Measurements from ENCODE around the gene SCAMP1. TPM values are rescaled to one million over a fixed set of nuclear protein-coding genes. Genes with fewer than 3 reads are reported as not detected.

The SCAMP1 gene
- total RNA-seq, 1 experiment from 2014 or later: 36.0 TPM

DNA sequence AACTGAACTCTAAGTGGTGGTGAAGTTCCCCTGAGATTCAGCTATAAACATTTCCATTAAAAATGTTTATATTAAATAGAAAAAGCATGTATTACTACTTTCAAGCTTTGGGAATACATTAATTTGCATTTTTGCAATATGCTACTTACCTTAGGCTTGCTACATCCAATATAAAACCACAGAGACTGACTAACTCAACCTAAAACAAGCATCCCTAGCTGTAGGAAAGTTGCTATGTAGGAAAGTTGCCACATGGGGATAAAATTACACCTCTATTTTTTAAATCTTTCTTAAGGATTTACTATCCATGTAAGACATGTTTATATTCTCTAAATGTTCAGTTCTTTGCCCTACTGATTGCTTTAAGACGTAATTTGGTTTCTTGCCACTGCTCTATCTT, 12.8 kb downstream of the SCAMP1 start:
- no peak overlapping the region for H3K9ac ChIP-seq (ENCODE audit: extremely low read depth, insufficient read length, low read length)
- WGBS (ENCODE audit: extremely low coverage, insufficient read length, low lambda C conversion rate): no CpG with 5 or more reads among the region's 1 CpG
- H2BK20ac ChIP-seq (ENCODE audit: low read depth, low read length, poor library complexity, severe bottlenecking): no peak overlapping the region
- H3K23ac ChIP-seq (ENCODE audit: insufficient read length, low read depth, low read length): no peak overlapping the region
- H3K56ac ChIP-seq (ENCODE audit: insufficient read length, low read depth, low read length): no peak overlapping the region
- no peaks in the 10 kb centered on the region for H3K79me1 ChIP-seq (ENCODE audit: insufficient read depth, low read depth, low read length, poor library complexity, severe bottlenecking)
- no peak overlapping the region for H3K18ac ChIP-seq (ENCODE audit: insufficient read length, low read depth, low read length)
- TF ChIP-seq, protein P1, sequence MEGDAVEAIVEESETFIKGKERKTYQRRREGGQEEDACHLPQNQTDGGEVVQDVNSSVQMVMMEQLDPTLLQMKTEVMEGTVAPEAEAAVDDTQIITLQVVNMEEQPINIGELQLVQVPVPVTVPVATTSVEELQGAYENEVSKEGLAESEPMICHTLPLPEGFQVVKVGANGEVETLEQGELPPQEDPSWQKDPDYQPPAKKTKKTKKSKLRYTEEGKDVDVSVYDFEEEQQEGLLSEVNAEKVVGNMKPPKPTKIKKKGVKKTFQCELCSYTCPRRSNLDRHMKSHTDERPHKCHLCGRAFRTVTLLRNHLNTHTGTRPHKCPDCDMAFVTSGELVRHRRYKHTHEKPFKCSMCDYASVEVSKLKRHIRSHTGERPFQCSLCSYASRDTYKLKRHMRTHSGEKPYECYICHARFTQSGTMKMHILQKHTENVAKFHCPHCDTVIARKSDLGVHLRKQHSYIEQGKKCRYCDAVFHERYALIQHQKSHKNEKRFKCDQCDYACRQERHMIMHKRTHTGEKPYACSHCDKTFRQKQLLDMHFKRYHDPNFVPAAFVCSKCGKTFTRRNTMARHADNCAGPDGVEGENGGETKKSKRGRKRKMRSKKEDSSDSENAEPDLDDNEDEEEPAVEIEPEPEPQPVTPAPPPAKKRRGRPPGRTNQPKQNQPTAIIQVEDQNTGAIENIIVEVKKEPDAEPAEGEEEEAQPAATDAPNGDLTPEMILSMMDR (conservative IDR thresholded peaks at IDR 0.05): no peak
- no peak overlapping the region for H4K5ac ChIP-seq (ENCODE audit: insufficient read length, low read depth, low read length)
- H2BK15ac ChIP-seq (ENCODE audit: low read depth, low read length): no peak overlapping the region
- no peak overlapping the region for H3K4ac ChIP-seq (ENCODE audit: low read depth, low read length)
- no peaks in the 10 kb centered on the region for H3K9me3 ChIP-seq (ENCODE audit: control insufficient read depth, low read depth, low read length)
- no peak overlapping the region for H3K4me2 ChIP-seq (ENCODE audit: insufficient read depth, insufficient read length, low read length)
- no peak overlapping the region for H3K27ac Mint-ChIP-seq
- no peaks in the 10 kb centered on the region for H3K23me2 ChIP-seq (ENCODE audit: insufficient read length, low read depth, low read length, poor library complexity, severe bottlenecking)
- peaks cover 0 to 2% (median 0%) of the 10 kb centered on the region in 3 experiments; a peak in 1 of 7 replicates for H3K36me3 Mint-ChIP-seq (ENCODE audit: insufficient read depth in 1 of 3, low read depth in 3 of 3)
- no peaks in the 10 kb centered on the region for H3K4me1 ChIP-seq (ENCODE audit: insufficient read depth, low read length)
- no peaks in the 10 kb centered on the region for H4K20me1 ChIP-seq (ENCODE audit: control insufficient read depth, insufficient read depth, insufficient read length)
- no peak overlapping the region for H2BK12ac ChIP-seq (ENCODE audit: insufficient read length, low read depth, low read length)
- H4K8ac ChIP-seq (replicated peaks; ENCODE audit: insufficient read length, low read depth, low read length): no peak overlapping the region
- peaks cover 6 to 7% of the 10 kb centered on the region in 2 experiments; a peak in 2 of 4 replicates for H3K4me1 Mint-ChIP-seq
- H2AK5ac ChIP-seq (ENCODE audit: insufficient read length, low read length): no peak overlapping the region
- peaks cover 4% of the 10 kb centered on the region; the same call in 1 of the 2 replicates for H3K79me2 ChIP-seq (ENCODE audit: insufficient read depth, low read length)
- H2BK120ac ChIP-seq (ENCODE audit: low read depth, low read length, poor library complexity, severe bottlenecking): no peak overlapping the region
- H3K4me3 Mint-ChIP-seq: no peak overlapping the region
- H3K14ac ChIP-seq (ENCODE audit: insufficient read depth, low read length): no peak overlapping the region
- H3K9me3 Mint-ChIP-seq: no peaks in the 10 kb centered on the region
- DNase-seq: no peak
- H3T11ph ChIP-seq (ENCODE audit: low read length): no peak overlapping the region
- H4K91ac ChIP-seq (ENCODE audit: insufficient read length, low read depth, low read length): no peak overlapping the region
- no peak overlapping the region for H2BK5ac ChIP-seq (ENCODE audit: insufficient read length, low read length)
- no peaks in the 10 kb centered on the region for H3K27me3 ChIP-seq (ENCODE audit: insufficient read depth, low read length)
- no peaks in the 10 kb centered on the region; the same call in 1 of the 2 replicates for H3K27me3 Mint-ChIP-seq (ENCODE audit: low read depth)
- H3K27ac ChIP-seq (ENCODE audit: insufficient read length, low read depth, low read length): no peak overlapping the region
- no peak overlapping the region for H2AFZ ChIP-seq (ENCODE audit: low read length)
